ENCODE data around the gene CEP112.

DNA sequence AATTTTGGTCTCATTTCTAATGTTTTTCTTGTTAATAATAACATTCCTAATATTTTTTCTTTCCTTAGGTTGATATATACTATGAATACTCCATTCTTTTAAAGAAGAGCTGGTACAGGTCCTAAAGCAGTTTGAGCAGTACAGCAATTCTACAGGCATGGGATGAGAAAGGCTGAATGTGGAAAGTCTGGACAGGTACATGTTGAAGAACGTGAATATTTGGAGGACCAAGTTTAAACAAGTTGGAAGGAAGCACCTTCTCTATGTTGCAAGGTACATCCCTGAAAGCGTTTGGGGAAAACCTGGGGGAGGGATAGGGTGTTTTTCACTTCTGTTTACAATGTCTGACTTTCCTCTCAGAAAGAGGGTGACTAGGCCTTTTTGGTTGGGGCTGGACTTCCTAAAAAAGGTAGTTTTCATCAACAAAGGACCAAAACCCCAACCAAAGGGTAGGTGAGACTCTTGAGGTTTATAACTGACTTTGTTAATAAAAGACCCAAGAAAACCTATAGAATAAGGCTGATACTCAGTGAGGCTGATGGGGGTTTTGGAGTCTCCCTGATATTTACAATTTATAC is 534.6 kb downstream of the CEP112 start:
- TF ChIP-seq CTCF (IDR thresholded peaks at IDR 0.05) (no peak), EZH2 (IDR thresholded peaks at IDR 0.05) (no peak)

Measured in neural progenitor cell (in vitro differentiated cells).